MM.1S (cell line): ENCODE data around the gene UBE2R2.
"Not testable (repeated sequence)": the region's sequence is repeated elsewhere in the genome, so short reads cannot be mapped to it uniquely, and the experiment has no call there.

Experiments used
- DNase-seq: peaks from one replicate; pipeline ENCODE4 v3.0.0-alpha.2; 2015
- H2AFZ ChIP-seq: fragments of 300-600 bp; sonication (generic); 2 replicates; pipeline ENCODE4 v1.6.0; 2016; ENCODE audit warnings: antibody characterized with exemption, low read length
- H3F3A ChIP-seq: fragments of 300-600 bp; sonication (generic); 2 replicates; pipeline ENCODE4 v1.6.1; 2016; ENCODE audit warnings: mild to moderate bottlenecking, antibody characterized with exemption, low read length, moderate library complexity, mixed read lengths; ENCODE audit not compliant: insufficient read depth
- H3K27ac ChIP-seq: fragments of 300-600 bp; sonication (generic); 2 replicates; pipeline ENCODE4 v1.5.1; 2016; ENCODE audit warnings: mild to moderate bottlenecking, low read length
- H3K27me3 ChIP-seq: fragments of 300-600 bp; sonication (generic); replicated peaks from 2 replicates; pipeline ENCODE4 v1.6.0; 2016; ENCODE audit warnings: low read length; ENCODE audit not compliant: insufficient read depth
- H3K36me3 ChIP-seq: fragments of 300-600 bp; sonication (generic); replicated peaks from 2 replicates; pipeline ENCODE4 v1.6.1; 2016; ENCODE audit warnings: mild to moderate bottlenecking, low read length, mixed read lengths; ENCODE audit not compliant: insufficient read depth
- H3K4me1 ChIP-seq: fragments of 300-600 bp; sonication (generic); 2 replicates; pipeline ENCODE4 v1.6.1; 2016; ENCODE audit warnings: low read length, mixed read lengths
- H3K4me2 ChIP-seq: fragments of 300-600 bp; sonication (generic); 2 replicates; pipeline ENCODE4 v1.6.0; 2016; ENCODE audit warnings: low read depth, low read length
- H3K4me3 ChIP-seq: fragments of 300-600 bp; sonication (generic); 2 replicates; pipeline ENCODE4 v1.5.1; 2016; ENCODE audit warnings: low read length, mixed read lengths
- H3K79me2 ChIP-seq: fragments of 300-600 bp; sonication (generic); 2 replicates; pipeline ENCODE4 v1.6.1; 2016; ENCODE audit warnings: mixed run types, low read length, mixed read lengths
- H3K9ac ChIP-seq: fragments of 300-600 bp; sonication (generic); 2 replicates; pipeline ENCODE4 v1.6.1; 2016; ENCODE audit warnings: low read length, mixed read lengths
- H3K9me2 ChIP-seq: fragments of 300-600 bp; sonication (generic); replicated peaks from 2 replicates; pipeline ENCODE4 v1.6.1; 2016; ENCODE audit warnings: mild to moderate bottlenecking, low read length, mixed read lengths; ENCODE audit not compliant: insufficient read depth
- H3K9me3 ChIP-seq: fragments of 300-600 bp; sonication (generic); replicated peaks from 2 replicates; pipeline ENCODE4 v1.6.1; 2016; ENCODE audit warnings: mild to moderate bottlenecking, low read length, mixed read lengths; ENCODE audit not compliant: insufficient read depth
- H4K20me1 ChIP-seq: fragments of 300-600 bp; sonication (generic); 2 replicates; pipeline ENCODE4 v1.6.1; 2016; ENCODE audit warnings: mild to moderate bottlenecking, low read length, moderate library complexity, mixed read lengths; ENCODE audit not compliant: insufficient read depth
- EZH2 ChIP-seq: fragments of 300-600 bp; sonication (generic); optimal IDR thresholded peaks from 2 replicates; pipeline ENCODE3; 2017; ENCODE audit warnings: low read depth, mild to moderate bottlenecking, antibody characterized with exemption, low read length, mixed read lengths
- EZH2phosphoT487 ChIP-seq: fragments of 300-600 bp; sonication (generic); IDR thresholded peaks from 2 replicates; pipeline ENCODE4 v1.6.1; 2018; ENCODE audit warnings: antibody characterized with exemption, low read length
- TF ChIP-seq, protein P1 (sequence below): fragments of 300-600 bp; sonication (generic); IDR thresholded peaks from 2 replicates; pipeline ENCODE4 v1.5.1; 2016; ENCODE audit warnings: antibody characterized with exemption, low read length, mixed read lengths

UBE2R2 gene

DNA sequence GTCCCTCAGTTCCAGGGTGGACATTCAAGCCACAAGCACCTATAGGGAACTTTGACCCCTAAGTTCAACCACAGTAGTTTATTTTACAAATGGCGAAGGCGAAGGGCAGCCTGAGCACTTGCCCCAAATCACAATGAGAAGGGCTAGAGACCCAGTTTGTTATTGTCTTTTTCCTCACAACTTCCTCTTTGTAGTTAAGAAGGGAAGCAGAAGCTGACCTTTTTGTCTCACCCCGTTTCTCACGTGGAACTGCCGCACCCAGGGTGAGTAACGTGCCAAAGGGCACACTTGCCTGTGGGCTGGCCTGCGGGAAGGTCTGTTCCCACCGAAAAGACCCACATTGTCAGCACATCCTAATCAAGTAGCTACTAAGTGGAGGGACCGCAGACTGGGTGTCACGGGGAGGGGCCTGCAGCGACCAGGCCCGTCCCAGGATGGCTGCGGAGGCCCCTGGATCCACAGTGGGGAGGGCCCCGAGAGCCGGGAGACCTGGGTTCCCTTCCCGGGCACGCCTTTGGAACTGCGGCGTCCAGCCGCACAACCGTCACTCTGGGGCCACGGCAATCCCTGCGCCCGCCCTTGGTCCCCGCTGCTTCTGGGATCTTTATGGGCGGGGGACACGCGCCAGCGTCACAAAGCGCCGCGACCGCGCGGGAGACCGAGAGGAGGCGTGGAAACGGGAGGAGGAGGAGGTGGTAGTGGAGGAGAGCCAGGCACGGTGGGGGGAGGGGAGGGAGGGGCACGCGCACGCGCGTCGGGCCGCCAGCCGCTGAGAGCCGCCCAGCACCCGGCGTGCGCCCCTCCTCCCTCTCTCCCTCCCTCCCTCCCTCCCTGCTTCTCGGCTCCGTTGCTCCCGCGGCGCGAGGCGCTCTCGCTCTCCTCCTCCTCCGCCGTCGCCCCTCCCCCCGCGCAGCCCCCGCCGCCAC lies at the start of gene UBE2R2:
TSS of gene UBE2R2 (plus strand) at position 834 of the 926 bp plus-strand sequence. CDS start 598 bp downstream, outside the sequence.
- Histone ChIP-seq H3K4me1 (peaks cover 17% of the 10 kb centered on the region), H3K27ac (peak within 1 kb of the TSS; percentile 86; the same call in 1 of the 2 replicates), H3K79me2 (peaks cover 44% of the 10 kb centered on the region), H3F3A (peaks cover 6% of the 10 kb centered on the region), H4K20me1 (no peaks in the 10 kb centered on the region), H3K9ac (peak within 1 kb of the TSS; percentile 97), H2AFZ (peak within 1 kb of the TSS; percentile 96), H3K4me3 (peak within 1 kb of the TSS; percentile 98), H3K36me3 (no peaks in the 10 kb centered on the region), H3K27me3 (no peaks in the 10 kb centered on the region), H3K9me3 (no peaks in the 10 kb centered on the region), H3K9me2 (no peaks in the 10 kb centered on the region), H3K4me2 (peak within 1 kb of the TSS; percentile 98)
- TF ChIP-seq EZH2phosphoT487: no peak
- TF ChIP-seq, protein P1, sequence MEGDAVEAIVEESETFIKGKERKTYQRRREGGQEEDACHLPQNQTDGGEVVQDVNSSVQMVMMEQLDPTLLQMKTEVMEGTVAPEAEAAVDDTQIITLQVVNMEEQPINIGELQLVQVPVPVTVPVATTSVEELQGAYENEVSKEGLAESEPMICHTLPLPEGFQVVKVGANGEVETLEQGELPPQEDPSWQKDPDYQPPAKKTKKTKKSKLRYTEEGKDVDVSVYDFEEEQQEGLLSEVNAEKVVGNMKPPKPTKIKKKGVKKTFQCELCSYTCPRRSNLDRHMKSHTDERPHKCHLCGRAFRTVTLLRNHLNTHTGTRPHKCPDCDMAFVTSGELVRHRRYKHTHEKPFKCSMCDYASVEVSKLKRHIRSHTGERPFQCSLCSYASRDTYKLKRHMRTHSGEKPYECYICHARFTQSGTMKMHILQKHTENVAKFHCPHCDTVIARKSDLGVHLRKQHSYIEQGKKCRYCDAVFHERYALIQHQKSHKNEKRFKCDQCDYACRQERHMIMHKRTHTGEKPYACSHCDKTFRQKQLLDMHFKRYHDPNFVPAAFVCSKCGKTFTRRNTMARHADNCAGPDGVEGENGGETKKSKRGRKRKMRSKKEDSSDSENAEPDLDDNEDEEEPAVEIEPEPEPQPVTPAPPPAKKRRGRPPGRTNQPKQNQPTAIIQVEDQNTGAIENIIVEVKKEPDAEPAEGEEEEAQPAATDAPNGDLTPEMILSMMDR: no peak
- TF ChIP-seq EZH2: no peak
- DNase-seq: peak; percentile 92

DNA sequence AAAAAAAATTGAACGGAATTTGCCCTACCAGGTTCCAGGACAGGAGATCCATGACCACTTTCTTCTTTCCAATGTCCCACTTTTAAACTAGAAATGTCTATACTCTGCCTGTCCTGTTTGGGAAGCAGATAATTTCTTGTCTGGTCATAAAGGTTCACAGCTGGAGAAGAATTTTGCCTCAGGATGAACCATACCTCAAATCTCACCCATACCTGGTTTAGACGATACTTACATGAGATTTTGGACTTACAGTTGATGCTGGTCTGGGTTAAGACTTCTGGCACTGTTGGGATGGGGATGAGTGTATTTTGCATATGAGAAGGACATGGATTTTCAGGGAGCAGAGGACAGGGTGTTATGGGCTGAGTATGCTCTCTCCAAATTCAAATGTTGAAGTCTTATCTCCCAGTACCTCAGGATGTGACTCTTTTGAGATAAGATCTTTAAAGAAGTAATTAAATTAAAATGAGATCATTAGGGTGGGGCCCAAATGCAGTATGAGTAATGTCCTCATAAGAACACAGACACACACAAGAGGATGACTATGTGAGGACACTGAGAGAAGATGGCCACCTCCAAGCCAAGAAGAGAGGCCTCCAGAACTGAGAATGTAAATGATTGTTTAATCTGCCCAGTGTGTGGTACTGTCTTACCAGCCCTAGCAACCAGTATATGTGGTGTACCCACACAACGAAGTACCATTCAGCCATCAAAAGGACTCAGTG lies 46.6 kb upstream of the UBE2R2 start:
- not testable (repeated sequence) for H3K4me2 ChIP-seq

GRCh38 chr9:33773135-33773534 lies 43.8 kb upstream of the UBE2R2 start:
- H3K9me3 ChIP-seq, H4K20me1 ChIP-seq, H2AFZ ChIP-seq: not testable (repeated sequence)

More for the DNA sequence above, 46.6 kb upstream of the UBE2R2 start:
- H3K36me3 ChIP-seq, DNase-seq, H3K9ac ChIP-seq, H3K27me3 ChIP-seq, H3K27ac ChIP-seq, H4K20me1 ChIP-seq, H3K9me3 ChIP-seq, H3F3A ChIP-seq, H3K79me2 ChIP-seq, H2AFZ ChIP-seq, H3K4me1 ChIP-seq, H3K4me3 ChIP-seq, H3K9me2 ChIP-seq: not testable (repeated sequence)

DNA sequence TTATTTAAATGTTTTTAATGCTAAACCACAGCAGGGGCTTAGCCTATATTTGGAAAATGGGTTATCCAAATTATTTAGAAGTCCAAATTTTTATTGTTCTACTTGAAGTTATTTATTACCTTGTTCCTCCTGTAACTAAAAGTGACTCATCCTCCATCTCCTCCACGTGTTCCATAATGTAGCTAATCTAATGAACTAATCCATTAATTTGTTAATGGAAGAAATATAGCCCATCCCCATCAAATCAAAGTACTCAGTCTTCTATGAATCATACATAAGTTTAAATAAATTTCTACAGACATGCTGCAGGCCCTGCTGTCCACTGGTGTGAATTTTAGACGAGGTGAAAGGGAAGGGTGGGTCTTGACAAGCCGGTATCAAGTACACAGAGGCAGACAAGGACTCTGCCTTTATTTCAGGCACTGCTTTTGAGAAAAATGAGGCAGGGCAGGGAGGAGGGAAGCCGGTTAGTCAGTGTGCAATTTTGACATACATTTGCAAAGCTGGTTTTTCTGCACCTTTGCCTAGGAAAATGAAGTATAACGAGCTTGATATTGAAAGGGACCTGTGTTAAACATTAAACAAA lies 42.8 kb upstream of the UBE2R2 start:
- not testable (repeated sequence) for H3K27me3 ChIP-seq, H3K9me2 ChIP-seq, H3K4me1 ChIP-seq, H3K9me3 ChIP-seq, H3K36me3 ChIP-seq, H3K4me3 ChIP-seq, H3F3A ChIP-seq, H4K20me1 ChIP-seq, H3K4me2 ChIP-seq, H3K79me2 ChIP-seq, H3K9ac ChIP-seq, DNase-seq, H3K27ac ChIP-seq, H2AFZ ChIP-seq

More at GRCh38 chr9:33773135-33773534, 43.8 kb upstream of the UBE2R2 start:
- H3K27ac ChIP-seq, H3K9ac ChIP-seq, H3K9me2 ChIP-seq, DNase-seq, H3F3A ChIP-seq, H3K4me2 ChIP-seq, H3K27me3 ChIP-seq, H3K4me1 ChIP-seq, H3K36me3 ChIP-seq, H3K4me3 ChIP-seq, H3K79me2 ChIP-seq: not testable (repeated sequence)
